Stimulated activated CD4-positive, alpha-beta T cell treated with anti-CD3 and anti-CD28 coated beads, Interleukin-1b, Interleukin-23, amount 100 ng/mL, for 1 hour (primary cell): ENCODE measurements around the gene KCNH1.
"Not testable (repeated sequence)": the region's sequence is repeated elsewhere in the genome, so short reads cannot be mapped to it uniquely, and the experiment has no call there.

Source experiments
- DNase-seq, 2 donors: peaks; one replicate each; pipeline ENCODE4 v3.0.0-alpha.2; 2020; ENCODE audit warnings: low read depth in 2 of 2

Gene KCNH1

GRCh38 chr1:211007830-211008229 lies 126.1 kb downstream of the KCNH1 start:
- no peak for DNase-seq

DNA sequence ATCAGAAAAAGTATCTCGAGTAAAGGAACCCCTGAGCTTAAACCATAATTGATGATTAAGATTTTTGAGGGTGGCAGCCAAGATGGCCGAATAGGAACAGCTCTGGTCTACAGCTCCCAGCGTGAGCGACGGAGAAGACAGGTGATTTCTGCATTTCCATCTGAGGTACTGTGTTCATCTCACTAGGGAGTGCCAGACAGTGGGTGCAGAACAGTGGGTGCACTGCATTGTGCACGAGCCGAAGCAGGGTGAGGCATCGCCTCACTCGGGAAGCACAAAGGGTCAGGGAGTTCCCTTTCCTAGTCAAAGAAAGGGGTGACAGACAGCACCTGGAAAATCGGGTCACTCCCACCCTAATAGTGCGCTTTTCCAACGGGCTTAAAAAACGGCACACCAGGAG lies 138.0 kb downstream of the KCNH1 start:
- not testable (repeated sequence) for DNase-seq

GRCh38 chr1:210992837-210993236 lies 141.1 kb downstream of the KCNH1 start:
- DNase-seq = no peak

- DNase-seq = no peak
These were observed 144.0 kb downstream of the KCNH1 start for GRCh38 chr1:210989905-210990304.

DNA sequence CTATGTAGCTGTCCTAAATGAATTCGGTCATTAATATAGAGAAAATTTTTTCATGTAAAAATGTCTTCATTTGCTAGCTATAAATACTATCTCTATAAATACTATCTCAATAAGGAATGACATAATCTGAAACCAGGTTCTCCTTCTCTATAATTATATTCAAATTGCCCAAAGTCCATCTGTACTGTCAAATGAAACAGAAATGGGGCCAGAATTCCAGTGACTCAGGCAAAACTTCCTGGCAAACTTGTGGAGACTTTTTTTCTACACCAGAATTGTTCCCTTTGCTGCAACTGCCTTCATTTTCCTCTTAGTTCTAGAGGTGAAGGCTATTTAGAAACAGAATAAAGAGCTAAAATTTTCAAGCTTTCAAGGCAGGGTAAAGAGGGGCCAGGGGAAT lies 152.5 kb downstream of the KCNH1 start:
- no peak for DNase-seq

DNA sequence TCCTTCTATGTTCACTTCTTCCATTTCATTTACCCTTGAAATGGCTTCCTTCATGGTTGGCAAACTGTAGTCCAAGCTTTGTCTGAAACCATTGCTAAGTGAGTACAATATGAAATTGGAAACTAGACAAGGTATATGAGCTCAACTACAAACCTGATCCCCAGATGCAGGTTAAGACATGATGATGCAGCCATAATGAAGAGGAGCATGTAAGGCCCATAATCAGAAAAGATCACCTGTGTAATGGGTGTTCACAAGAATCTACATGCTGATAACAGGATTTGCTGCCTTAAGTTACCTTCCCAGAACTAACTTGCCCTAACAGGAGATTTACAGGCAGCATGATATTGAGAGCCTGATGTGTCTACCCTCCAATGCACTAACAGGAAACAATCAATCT lies 153.9 kb downstream of the KCNH1 start:
- DNase-seq = no peak

GRCh38 chr1:210978974-210979354 lies 155.0 kb downstream of the KCNH1 start:
- DNase-seq = no peak

- DNase-seq = no peak
These were observed 155.5 kb downstream of the KCNH1 start for GRCh38 chr1:210978316-210978973.

DNA sequence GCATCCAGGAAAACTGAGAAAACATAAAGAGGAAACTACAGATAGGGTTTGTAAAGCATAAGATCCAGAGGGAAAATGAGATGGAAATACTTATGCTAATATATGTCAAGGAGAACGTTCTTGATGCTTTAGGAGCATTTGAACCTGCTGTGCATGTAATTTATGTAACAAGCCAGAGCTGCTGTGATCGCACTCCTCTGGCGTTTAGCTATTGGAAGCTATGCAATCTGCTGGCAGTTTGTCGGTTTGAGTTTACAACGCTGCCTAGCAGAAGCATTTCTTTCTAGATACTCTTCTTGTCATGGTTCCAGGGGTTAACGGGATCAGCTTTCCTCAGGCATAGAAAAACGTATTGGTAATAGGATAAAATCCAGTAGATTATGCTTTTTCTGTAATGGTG lies 182.7 kb downstream of the KCNH1 start:
- DNase-seq = no peak

DNA sequence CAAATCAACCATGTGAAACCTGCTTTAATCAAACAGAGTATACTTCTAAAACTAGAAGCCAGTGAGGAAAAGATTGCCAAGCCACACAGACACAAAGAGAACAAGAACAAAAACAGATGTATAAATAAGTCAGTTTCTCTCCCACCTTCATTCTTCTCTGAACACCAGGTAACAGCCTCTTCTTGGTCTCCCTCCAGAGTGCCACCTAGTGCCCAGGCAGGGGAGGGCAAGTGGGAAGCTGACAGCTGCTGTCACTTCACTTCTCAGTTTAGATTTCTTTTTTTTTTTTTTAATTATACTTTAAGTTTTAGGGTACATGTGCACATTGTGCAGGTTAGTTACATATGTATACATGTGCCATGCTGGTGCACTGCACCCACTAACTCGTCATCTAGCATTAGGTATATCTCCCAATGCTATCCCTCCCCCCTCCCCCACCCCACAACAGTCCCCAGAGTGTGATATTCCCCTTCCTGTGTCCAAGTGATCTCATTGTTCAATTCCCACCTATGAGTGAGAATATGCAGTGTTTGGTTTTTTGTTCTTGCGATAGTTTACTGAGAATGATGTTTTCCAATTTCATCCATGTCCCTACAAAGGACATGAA lies 183.9 kb downstream of the KCNH1 start:
- peak in 1 of 2 donors; percentile 17 for DNase-seq

DNA sequence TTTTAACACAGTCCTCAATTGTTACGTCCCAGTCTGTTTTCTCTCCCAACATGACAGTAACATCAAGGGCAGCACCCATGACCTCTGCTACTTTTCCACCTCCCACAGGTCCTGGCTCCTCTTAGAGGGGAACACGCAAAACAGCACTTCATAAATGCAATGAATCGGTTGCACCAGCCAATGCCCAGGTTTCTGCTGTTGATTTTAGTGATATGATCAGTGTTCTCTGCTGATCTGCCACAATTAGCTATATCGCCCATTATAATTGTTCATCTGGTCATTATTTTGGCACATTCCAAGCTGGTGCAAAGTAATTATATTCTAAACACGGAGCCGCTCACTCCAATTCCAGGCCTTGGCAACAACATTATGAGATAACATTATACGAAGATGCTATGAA lies 184.5 kb downstream of the KCNH1 start:
- no peak for DNase-seq

GRCh38 chr1:210949039-210949438 lies 184.9 kb downstream of the KCNH1 start:
- no peak for DNase-seq

GRCh38 chr1:210944252-210944651 lies 189.7 kb downstream of the KCNH1 start:
- DNase-seq = no peak

DNA sequence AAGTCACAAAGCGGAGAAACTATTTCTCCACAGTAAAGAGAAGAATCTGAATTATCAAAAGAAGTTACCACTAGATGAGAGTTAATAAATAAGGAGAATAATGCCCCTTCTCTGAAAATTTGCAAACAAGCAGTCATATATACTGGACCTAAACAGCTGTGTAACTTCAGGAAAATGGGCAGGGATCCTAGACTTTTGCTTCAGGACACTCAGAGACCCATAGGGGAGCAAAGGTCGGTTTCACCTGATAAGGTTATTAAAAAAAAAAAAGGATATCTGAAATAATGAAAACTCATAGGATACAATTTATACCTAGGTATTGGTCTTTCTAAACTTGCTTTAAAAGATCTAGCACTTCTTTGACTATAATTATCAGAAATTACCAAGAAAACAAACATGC lies 191.4 kb downstream of the KCNH1 start:
- DNase-seq = no peak

- DNase-seq = no peak
These were observed 193.8 kb downstream of the KCNH1 start for GRCh38 chr1:210940081-210940617.

DNA sequence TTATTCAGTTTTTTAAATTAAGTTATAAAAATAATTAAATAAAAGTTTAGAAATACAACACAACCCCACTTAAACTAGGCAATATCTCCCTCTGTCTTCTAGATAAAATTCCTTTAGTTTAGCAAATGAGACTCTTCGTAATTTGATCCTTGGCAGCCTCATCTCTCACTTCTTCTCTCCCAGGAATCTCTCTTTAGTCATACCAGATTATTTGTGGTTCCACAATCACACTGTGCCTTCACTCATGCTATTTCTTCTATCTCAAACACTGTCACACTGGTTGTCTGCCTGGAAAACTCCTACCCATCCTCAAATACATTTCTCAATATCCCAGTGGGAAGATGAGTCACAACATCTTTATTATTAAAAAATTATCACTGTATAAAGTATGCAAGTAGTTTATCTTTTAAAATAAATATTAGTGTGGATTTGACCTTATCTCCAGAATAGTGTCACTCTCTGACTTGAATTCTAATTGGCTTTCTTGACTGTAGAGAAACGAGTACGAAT lies 195.5 kb downstream of the KCNH1 start:
- DNase-seq = no peak

DNA sequence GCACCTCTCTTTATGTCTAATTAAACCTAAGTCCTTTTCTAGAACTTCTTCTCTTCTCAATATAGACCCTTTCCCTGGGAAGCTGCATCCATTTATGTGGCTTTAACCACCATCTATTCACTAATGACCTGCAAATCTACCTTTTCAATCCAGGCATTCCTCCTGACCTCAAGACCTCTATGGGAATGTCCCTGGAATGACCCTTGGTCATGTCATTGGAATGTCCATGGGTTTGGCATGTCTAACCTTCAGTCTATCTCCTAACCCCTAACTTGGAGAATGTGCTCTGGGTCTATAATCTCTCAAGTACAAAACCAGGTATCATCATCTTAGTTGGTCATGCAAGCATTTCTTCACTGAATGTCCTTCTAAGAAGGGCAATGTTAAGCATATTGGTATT lies 196.1 kb downstream of the KCNH1 start:
- no peak for DNase-seq

DNA sequence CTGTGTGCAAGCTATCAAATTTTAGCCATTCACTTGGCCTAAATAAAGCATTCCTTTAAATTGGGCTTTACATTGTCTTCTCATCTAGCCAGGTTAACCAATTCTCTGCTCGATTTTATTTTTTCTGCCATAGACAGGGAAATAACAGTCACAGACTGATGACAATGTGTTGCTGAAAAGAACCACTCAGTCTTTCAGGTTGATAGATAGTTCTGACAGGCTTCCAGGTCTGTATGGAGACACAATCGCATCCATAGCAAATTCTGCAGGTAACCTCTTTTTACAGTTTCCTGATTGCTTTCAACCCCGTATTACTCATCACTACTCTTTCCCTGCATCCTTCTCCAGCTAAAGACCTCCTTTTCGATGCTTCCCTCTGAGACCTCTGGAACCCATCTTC lies 198.0 kb downstream of the KCNH1 start:
- no peak for DNase-seq

DNA sequence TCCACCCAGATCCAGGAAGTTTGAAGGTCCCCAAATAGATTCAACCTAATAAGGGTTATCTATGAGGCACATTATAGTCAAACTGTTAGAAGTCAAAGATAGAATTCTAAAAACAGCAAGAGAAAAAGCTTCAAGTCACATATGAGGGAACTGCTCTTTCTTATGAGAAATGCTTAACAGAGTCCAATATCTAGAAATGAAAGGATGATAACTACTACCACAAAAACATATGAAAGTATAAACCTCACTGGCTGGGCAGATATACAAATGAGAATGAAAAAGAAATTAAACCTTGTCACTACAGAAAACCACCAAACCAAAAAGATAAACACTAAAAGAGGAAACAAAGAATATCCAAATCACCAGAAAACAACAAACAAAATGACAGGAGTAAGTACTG lies 201.8 kb downstream of the KCNH1 start:
- DNase-seq = no peak

DNA sequence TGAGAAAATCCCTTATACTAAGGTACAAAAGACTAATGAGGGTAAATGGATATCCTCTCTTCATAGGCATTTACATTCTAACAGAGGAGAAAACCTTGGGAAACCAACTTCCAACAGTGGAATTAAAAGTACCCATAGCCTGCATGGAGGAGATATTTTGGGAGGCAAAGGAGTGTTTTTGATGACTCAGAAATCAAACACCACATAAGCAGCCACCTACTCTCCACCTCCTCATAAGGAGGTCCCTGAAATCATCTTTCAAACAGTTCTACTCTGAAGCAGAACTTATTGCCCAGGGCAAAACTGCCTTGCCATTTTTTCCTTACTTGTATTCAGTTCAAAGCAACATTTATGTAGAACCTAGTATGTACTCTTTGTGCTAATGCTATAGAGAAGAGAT lies 211.3 kb downstream of the KCNH1 start:
- DNase-seq = no peak

DNA sequence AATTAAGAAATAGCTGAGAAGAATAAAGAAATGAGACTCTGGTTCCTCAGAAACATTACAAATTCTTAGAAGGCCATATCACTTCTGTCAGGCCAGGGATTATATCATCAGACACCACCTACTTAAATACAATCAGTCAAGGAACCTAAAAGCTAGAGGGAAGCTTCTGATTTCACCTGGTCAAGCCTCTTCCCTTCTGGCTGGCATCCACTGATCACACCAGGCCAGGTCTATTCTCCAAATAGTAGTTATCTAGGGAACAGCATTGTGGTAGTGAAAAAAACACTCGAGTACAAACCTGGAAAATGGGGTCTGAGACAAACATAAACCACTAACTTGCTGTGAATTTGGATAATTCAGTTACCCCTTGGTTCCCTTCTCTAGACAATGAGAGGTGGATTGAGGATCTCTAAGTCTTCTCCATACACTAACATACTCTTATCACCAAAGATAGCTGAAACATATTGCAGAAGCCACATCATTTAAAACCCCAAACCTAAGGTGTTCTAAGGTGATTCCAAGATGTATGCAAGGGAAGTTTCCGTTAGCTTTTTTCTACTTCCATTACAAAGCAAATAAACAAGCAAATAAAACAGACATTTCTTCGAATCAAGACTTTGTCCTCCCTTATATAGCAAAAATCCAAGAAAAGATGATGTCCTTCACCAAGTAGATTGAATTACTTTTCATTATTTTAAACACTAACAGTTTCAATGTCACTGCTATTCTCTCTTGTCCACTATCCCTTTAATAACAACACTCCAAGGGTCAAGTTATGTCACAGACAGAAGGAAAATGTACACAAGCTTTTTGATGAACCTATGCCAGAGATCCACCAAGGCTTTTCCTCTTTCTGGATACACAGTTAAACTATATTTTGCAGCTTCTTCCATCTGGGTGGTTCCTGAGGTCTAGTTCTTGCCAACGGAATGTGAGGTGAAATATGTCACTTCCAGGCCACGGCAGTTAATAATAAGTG lies 212.9 kb downstream of the KCNH1 start:
- DNase-seq = no peak

GRCh38 chr1:210920258-210920657 lies 213.7 kb downstream of the KCNH1 start:
- DNase-seq = no peak
